Loucy (cell line): Measurements from ENCODE around the gene HADHB.
"Not testable (repeated sequence)": the region's sequence is repeated elsewhere in the genome, so short reads cannot be mapped to it uniquely, and the experiment has no call there.

Source experiments
- H2AFZ ChIP-seq: fragments of 200-600 bp; sonication (generic); 2 replicates; pipeline ENCODE4 v1.6.0; 2016; ENCODE audit warnings: antibody characterized with exemption, mild to moderate bottlenecking, low read length, moderate library complexity
- H3F3A ChIP-seq: fragments of 200-600 bp; 2 replicates; pipeline ENCODE4 v1.6.0; 2016; ENCODE audit warnings: antibody characterized with exemption, low read depth, mild to moderate bottlenecking
- H3K27me3 ChIP-seq: fragments of 200-600 bp; sonication (generic); 2 replicates; pipeline ENCODE4 v1.6.1; 2014; ENCODE audit warnings: low read length, mild to moderate bottlenecking; ENCODE audit not compliant: insufficient read depth, poor library complexity, severe bottlenecking
- H3K36me3 ChIP-seq: fragments of 200-600 bp; sonication (generic); 2 replicates; pipeline ENCODE4 v1.6.1; 2016; ENCODE audit warnings: low read length; ENCODE audit not compliant: insufficient read depth
- H3K4me1 ChIP-seq: fragments of 200-600 bp; sonication (generic); 2 replicates; pipeline ENCODE4 v1.5.1; 2014; ENCODE audit warnings: low read length, mild to moderate bottlenecking; ENCODE audit not compliant: insufficient read depth, poor library complexity, severe bottlenecking
- H3K4me2 ChIP-seq: fragments of 200-600 bp; sonication (generic); 2 replicates; pipeline ENCODE4 v1.6.0; 2014; ENCODE audit warnings: antibody characterized with exemption, low read length, low read depth, mild to moderate bottlenecking; ENCODE audit not compliant: poor library complexity, severe bottlenecking
- H3K4me3 ChIP-seq: fragments of 200-600 bp; sonication (generic); 2 replicates; pipeline ENCODE4 v1.5.1; 2014; ENCODE audit warnings: low read length, mild to moderate bottlenecking, mixed read lengths; ENCODE audit not compliant: poor library complexity, severe bottlenecking
- H3K79me2 ChIP-seq: fragments of 200-600 bp; sonication (generic); 2 replicates; pipeline ENCODE4 v1.6.1; 2014; ENCODE audit warnings: low read length; ENCODE audit not compliant: insufficient read depth
- H3K9ac ChIP-seq: fragments of 200-600 bp; sonication (generic); 2 replicates; pipeline ENCODE4 v1.6.0; 2014; ENCODE audit warnings: mild to moderate bottlenecking, low read depth, low read length, moderate library complexity; ENCODE audit not compliant: poor library complexity, severe bottlenecking
- H3K9me2 ChIP-seq: fragments of 200-600 bp; sonication (generic); replicated peaks from 2 replicates; pipeline ENCODE4 v1.6.1; 2016; ENCODE audit warnings: low read depth, low read length, mixed read lengths
- H3K9me3 ChIP-seq: fragments of 200-600 bp; sonication (generic); 2 replicates; pipeline ENCODE4 v1.6.1; 2014; ENCODE audit warnings: mild to moderate bottlenecking, antibody characterized with exemption, low read length, low read depth; ENCODE audit not compliant: insufficient read depth
- H4K20me1 ChIP-seq: fragments of 200-600 bp; sonication (generic); 2 replicates; pipeline ENCODE4 v1.6.0; 2014; ENCODE audit warnings: antibody characterized with exemption, low read length, mild to moderate bottlenecking; ENCODE audit not compliant: insufficient read depth, poor library complexity, severe bottlenecking
- EZH2phosphoT487 ChIP-seq: fragments of 200-600 bp; IDR thresholded peaks from 2 replicates; pipeline ENCODE4 v1.6.1; 2018; ENCODE audit warnings: antibody characterized with exemption, mild to moderate bottlenecking, moderate library complexity, borderline replicate concordance
- TF ChIP-seq, protein P1 (sequence below): fragments of 200-600 bp; sonication (generic); conservative IDR thresholded peaks from 2 replicates; pipeline ENCODE4 v1.5.1; 2014; ENCODE audit warnings: mild to moderate bottlenecking, antibody characterized with exemption, low read length

The HADHB gene

DNA sequence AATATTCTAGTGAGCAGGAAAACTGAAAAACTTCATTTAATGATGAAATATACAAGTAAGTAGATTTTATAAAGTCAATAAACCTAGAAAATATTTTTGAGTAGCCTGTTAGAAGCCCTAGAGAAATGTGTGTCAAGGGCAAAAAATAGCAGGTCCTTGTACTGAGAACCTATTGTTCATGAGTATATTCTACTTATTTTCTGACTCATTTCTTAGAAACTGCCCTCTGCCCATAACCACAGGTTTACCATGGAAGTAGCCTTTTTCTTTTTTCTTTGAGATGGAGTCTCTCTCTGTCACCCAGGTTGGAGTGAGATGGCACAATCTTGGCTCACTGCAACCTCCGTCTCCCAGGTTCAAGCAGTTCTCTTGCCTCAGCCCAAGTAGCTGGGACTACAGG, 81.8 kb downstream of the HADHB start:
- H4K20me1 ChIP-seq = no peaks in the 10 kb centered on the region
- H3K36me3 ChIP-seq = no peaks in the 10 kb centered on the region
- H3K9ac ChIP-seq = no peak overlapping the region
- no peaks in the 10 kb centered on the region for H3K79me2 ChIP-seq
- no peaks in the 10 kb centered on the region for H3F3A ChIP-seq
- no peak overlapping the region for H2AFZ ChIP-seq
- no peaks in the 10 kb centered on the region for H3K27me3 ChIP-seq
- H3K9me3 ChIP-seq = no peaks in the 10 kb centered on the region
- no peaks in the 10 kb centered on the region for H3K9me2 ChIP-seq
- no peak overlapping the region for H3K4me2 ChIP-seq
- H3K4me1 ChIP-seq = peaks cover 10% of the 10 kb centered on the region
- H3K4me3 ChIP-seq = no peak overlapping the region
- no peak for TF ChIP-seq EZH2phosphoT487
- TF ChIP-seq, protein P1, sequence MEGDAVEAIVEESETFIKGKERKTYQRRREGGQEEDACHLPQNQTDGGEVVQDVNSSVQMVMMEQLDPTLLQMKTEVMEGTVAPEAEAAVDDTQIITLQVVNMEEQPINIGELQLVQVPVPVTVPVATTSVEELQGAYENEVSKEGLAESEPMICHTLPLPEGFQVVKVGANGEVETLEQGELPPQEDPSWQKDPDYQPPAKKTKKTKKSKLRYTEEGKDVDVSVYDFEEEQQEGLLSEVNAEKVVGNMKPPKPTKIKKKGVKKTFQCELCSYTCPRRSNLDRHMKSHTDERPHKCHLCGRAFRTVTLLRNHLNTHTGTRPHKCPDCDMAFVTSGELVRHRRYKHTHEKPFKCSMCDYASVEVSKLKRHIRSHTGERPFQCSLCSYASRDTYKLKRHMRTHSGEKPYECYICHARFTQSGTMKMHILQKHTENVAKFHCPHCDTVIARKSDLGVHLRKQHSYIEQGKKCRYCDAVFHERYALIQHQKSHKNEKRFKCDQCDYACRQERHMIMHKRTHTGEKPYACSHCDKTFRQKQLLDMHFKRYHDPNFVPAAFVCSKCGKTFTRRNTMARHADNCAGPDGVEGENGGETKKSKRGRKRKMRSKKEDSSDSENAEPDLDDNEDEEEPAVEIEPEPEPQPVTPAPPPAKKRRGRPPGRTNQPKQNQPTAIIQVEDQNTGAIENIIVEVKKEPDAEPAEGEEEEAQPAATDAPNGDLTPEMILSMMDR = no peak

DNA sequence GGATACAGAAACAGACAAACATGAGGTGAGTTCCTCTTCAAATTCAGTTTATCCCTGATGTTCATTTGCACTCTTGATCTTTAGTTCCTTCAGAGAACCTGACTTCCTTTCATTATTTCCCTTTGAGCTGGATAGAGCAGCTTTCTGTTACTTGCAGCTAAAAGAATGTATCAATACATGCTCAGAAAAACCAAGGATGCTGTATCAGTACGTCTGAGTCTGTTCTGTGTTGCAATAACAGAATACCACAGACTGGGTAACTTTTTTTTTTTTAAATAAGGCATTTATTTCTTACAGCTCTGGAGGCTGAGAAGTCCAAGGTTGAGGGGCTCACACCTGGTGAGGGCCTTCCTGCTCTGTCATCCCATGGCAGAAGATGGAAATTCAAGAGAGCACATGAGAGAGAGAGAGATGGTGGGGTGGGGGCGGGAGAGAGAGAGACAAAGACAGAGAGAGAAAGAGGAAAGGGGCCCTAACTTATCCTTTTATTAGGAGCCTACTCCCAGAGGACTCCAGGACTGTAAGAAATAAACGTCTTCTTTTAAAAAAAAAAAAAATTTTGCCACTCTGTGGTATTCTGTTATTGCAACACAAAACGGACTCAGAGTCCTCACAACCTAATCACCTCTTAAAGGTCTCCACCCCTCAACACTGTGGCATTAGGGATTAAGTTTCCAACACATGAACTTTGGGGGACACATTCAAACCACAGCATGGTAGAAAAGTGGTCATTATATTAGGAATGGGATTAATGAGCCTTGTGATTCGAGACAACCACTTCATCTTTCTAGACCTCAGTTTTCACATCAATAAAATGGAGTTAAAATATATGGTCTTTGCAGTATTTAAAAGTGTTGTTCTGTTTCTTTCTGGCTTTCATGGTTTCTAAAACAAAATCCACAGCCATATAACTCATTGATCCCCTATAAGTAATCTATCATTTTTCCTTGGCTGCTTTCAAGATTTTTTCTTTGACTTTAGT, 82.8 kb downstream of the HADHB start:
- Histone ChIP-seq H3K4me3 (no peak overlapping the region), H3K36me3 (no peaks in the 10 kb centered on the region), H3K9me3 (no peaks in the 10 kb centered on the region), H3F3A (no peaks in the 10 kb centered on the region), H2AFZ (no peak overlapping the region), H4K20me1 (no peaks in the 10 kb centered on the region), H3K9me2 (no peaks in the 10 kb centered on the region), H3K4me2 (no peak overlapping the region), H3K4me1 (peaks cover 10% of the 10 kb centered on the region), H3K79me2 (no peaks in the 10 kb centered on the region), H3K9ac (no peak overlapping the region), H3K27me3 (no peaks in the 10 kb centered on the region)
- no peak for TF ChIP-seq EZH2phosphoT487
- TF ChIP-seq, protein P1 = no peak

DNA sequence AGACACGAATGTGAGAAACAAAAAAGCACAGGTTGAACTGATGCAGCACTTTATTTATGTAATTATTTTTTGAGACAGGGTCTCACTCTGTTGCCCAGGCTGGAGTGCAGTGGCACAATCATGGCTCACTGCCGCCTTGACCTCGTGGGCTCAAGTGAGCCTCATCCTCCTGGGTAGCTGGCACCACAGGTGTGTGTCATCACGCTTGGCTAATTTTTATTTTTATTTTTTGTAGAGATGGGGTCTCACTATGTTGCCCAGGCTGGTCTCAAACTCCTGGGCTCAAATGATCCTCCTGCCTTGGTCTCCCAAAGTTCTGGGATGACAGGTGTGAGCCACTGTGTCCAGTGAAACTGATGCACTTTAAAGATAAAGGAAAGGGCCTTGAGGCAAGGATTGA, 84.3 kb downstream of the HADHB start:
- H3K27me3 ChIP-seq, H3K79me2 ChIP-seq, H3K4me2 ChIP-seq, H3K9me3 ChIP-seq, H3K9ac ChIP-seq, H3K4me3 ChIP-seq, H3F3A ChIP-seq, H3K36me3 ChIP-seq, H4K20me1 ChIP-seq, H2AFZ ChIP-seq, H3K9me2 ChIP-seq: not testable (repeated sequence)
- peaks cover 13% of the 10 kb centered on the region for H3K4me1 ChIP-seq
